Kasumi-1 (cell line): ENCODE measurements around the gene ARHGAP26.
A peak's percentile ranks its signal among the peaks of the same experiment; 100 is the strongest.
"Not testable (repeated sequence)": the region's sequence is repeated elsewhere in the genome, so short reads cannot be mapped to it uniquely, and the experiment has no call there.

Source experiments
- DNase-seq, 2 experiments: peaks; one replicate each; lab custom pipeline; 2025; lab: John Stamatoyannopoulos, UW

Gene ARHGAP26

GRCh38 chr5:142904416-142904815 lies 134.2 kb downstream of the ARHGAP26 start:
- no peak for DNase-seq

GRCh38 chr5:142905348-142905747 lies 135.2 kb downstream of the ARHGAP26 start:
- no peak for DNase-seq

- no peak for DNase-seq
These were observed 136.9 kb downstream of the ARHGAP26 start for GRCh38 chr5:142906863-142907671.

- DNase-seq, result no peak
These were observed 138.5 kb downstream of the ARHGAP26 start for GRCh38 chr5:142908659-142909058.

GRCh38 chr5:142910128-142910527 lies 140.0 kb downstream of the ARHGAP26 start:
- no peak for DNase-seq

- DNase-seq, result no peak
These were observed 141.0 kb downstream of the ARHGAP26 start for GRCh38 chr5:142911170-142911569.

GRCh38 chr5:142911775-142912174 lies 141.6 kb downstream of the ARHGAP26 start:
- DNase-seq, result no peak

GRCh38 chr5:142913728-142914338 lies 143.7 kb downstream of the ARHGAP26 start:
- DNase-seq, result no peak

GRCh38 chr5:142915038-142915437 lies 144.9 kb downstream of the ARHGAP26 start:
- DNase-seq, result no peak

- peak; percentile 30 to 54 for DNase-seq
These were observed 145.7 kb downstream of the ARHGAP26 start for GRCh38 chr5:142915813-142916424.

- no peak for DNase-seq
These were observed 148.9 kb downstream of the ARHGAP26 start for GRCh38 chr5:142918959-142919635.

- no peak for DNase-seq
These were observed 150.9 kb downstream of the ARHGAP26 start for GRCh38 chr5:142920849-142921612.

- DNase-seq, result peak; percentile 38 to 80
These were observed 152.2 kb downstream of the ARHGAP26 start for GRCh38 chr5:142922223-142922952.

- DNase-seq, result peak; percentile 65 to 72
These were observed 154.1 kb downstream of the ARHGAP26 start for GRCh38 chr5:142924135-142924883.

- no peak for DNase-seq
These were observed 155.6 kb downstream of the ARHGAP26 start for GRCh38 chr5:142925795-142926194.

GRCh38 chr5:142926549-142926948 lies 156.4 kb downstream of the ARHGAP26 start:
- DNase-seq, result no peak

- DNase-seq, result not testable (repeated sequence)
These were observed 158.8 kb downstream of the ARHGAP26 start for GRCh38 chr5:142928999-142929398.

GRCh38 chr5:142929587-142929986 lies 159.4 kb downstream of the ARHGAP26 start:
- peak; percentile 20 to 22 for DNase-seq

- DNase-seq, result no peak
These were observed 160.4 kb downstream of the ARHGAP26 start for GRCh38 chr5:142930395-142931110.
